ENCODE data around the gene MACROD2. TPM values are rescaled to one million over a fixed set of nuclear protein-coding genes. Genes with fewer than 3 reads are reported as not detected.
"Not testable (repeated sequence)": the region's sequence is repeated elsewhere in the genome, so short reads cannot be mapped to it uniquely, and the experiment has no call there.

Gene MACROD2
- total RNA-seq, 1 donor from 2014 or later: 6.4 TPM

DNA sequence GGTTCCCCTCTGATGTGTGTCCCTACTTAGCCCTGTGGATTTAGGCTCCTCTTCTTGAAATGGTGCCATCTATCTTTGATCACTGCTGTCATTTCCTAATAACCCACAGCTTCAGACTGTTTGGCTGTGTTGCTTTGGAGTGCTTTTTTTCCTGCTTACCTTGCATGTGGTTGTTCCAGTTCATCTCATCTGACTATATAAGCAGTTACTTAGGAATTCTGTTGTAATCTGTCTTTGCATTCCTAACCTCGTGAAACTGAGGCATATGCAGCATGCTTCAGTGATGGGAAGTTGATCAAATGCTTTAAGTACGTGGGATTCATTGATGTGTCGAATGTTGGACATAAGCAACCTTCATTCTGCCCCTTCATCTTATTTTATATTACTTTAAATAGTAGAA, 457.9 kb downstream of the MACROD2 start:
- Mint-ChIP-seq H3K27me3 (ENCODE audit: low read depth) (no peaks in the 10 kb centered on the region), H3K4me1 (no peaks in the 10 kb centered on the region), H3K4me3 (no peak overlapping the region), H3K27ac (ENCODE audit: unreplicated experiment) (no peak overlapping the region), H3K9me3 (peaks cover 9% of the 10 kb centered on the region), H3K36me3 (ENCODE audit: low read depth) (peaks cover 4% of the 10 kb centered on the region)
- no peak for DNase-seq (ENCODE audit: low read depth, low spot score)
- TF ChIP-seq, protein P1, sequence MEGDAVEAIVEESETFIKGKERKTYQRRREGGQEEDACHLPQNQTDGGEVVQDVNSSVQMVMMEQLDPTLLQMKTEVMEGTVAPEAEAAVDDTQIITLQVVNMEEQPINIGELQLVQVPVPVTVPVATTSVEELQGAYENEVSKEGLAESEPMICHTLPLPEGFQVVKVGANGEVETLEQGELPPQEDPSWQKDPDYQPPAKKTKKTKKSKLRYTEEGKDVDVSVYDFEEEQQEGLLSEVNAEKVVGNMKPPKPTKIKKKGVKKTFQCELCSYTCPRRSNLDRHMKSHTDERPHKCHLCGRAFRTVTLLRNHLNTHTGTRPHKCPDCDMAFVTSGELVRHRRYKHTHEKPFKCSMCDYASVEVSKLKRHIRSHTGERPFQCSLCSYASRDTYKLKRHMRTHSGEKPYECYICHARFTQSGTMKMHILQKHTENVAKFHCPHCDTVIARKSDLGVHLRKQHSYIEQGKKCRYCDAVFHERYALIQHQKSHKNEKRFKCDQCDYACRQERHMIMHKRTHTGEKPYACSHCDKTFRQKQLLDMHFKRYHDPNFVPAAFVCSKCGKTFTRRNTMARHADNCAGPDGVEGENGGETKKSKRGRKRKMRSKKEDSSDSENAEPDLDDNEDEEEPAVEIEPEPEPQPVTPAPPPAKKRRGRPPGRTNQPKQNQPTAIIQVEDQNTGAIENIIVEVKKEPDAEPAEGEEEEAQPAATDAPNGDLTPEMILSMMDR (conservative IDR thresholded peaks at IDR 0.05): no peak

DNA sequence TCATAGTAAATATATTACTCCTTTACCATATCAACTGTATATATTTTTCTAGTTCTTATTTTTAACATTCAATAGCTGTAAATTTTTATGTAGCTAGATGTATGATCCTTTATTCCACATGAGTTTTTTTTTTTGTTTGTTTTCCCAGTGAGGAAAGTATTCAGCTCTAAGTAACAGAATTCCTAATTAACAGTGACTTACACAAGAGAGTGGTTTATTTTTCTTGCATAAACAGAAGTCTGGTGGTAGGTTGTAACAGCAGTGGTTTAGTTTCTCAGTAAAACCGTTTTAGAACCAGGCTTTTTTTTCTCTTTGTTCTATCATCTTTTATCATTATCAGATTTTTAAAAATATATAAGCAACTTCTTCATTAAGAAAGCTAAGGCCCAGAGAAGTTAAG, 459.0 kb downstream of the MACROD2 start:
- DNase-seq (ENCODE audit: low read depth, low spot score): no peak
- peaks cover 9% of the 10 kb centered on the region for H3K9me3 Mint-ChIP-seq

DNA sequence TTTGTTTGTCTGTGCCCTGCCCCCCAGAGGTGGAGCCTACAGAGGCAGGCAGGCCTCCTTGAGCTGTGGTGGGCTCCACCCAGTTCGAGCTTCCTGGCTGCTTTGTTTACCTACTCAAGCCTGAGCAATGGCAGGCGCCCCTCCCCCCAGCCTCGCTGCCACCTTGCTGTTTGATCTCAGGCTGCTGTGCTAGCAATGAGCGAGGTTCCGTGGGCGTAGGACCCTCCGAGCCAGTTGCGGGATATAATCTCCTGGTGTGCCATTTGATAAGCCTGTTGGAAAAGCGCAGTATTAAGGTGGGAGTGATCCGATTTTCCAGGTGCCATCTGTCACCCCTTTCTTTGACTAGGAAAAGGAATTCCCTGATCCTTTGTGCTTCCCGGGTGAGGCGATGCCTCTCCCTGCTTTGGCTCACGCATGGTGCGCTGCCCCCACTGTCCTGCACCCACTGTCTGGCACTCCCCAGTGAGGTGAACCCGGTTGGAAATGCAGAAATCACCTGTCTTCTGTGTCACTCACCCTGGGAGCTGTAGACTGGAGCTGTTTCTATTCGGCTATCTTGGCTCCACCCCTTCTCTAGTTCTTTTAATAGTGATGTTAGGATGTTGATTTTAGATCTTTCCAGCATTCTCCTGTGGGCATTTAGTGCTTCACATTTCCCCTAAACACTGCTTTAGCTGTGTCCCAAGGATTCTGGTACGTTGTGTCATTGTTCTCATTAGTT, 471.9 kb downstream of the MACROD2 start:
- Mint-ChIP-seq H3K9me3 (peaks cover 14% of the 10 kb centered on the region), H3K36me3 (ENCODE audit: low read depth) (peaks cover 18% of the 10 kb centered on the region)
- not testable (repeated sequence) for DNase-seq (ENCODE audit: low read depth, low spot score); H3K27me3 Mint-ChIP-seq (ENCODE audit: low read depth); H3K4me3 Mint-ChIP-seq; H3K27ac Mint-ChIP-seq (ENCODE audit: unreplicated experiment); H3K4me1 Mint-ChIP-seq

More for the DNA sequence above, 459.0 kb downstream of the MACROD2 start:
- Mint-ChIP-seq H3K36me3 (ENCODE audit: low read depth) (peaks cover 4% of the 10 kb centered on the region), H3K4me1 (no peaks in the 10 kb centered on the region), H3K4me3 (no peak overlapping the region), H3K27ac (ENCODE audit: unreplicated experiment) (no peak overlapping the region), H3K27me3 (ENCODE audit: low read depth) (no peaks in the 10 kb centered on the region)
- TF ChIP-seq, protein P1 (conservative IDR thresholded peaks at IDR 0.05): no peak

DNA sequence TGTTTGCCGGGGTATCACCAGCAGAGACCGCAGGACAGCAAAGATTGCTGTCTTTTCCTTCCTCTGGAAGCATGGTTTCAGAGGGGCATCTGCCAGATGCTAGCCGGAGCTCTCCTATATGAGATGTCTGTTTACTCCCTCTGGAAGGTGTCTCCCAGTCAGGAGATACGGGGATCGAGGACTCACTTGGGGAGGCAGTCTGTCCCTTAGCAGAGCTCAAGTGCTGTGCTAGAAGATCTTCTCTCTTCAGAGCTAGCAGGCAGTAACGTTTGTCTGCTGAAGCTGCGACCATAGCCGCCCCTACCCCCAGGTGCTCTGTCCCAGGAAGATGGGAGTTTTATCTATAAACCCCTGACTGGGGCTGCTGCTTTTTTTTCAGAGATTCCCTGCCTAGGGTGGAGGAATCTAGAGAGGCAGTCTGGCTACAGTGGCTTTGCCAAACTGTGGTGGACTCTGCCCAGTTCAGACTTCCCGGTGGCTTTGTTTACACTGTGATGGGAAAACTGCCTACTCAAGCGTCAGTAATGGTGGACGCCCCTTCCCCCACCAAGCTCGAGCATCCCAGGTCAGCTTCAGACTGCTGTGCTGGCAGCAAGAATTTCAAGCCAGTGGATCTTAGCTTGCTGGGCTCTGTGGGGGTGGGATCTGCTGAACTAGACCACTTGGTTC, 475.0 kb downstream of the MACROD2 start:
- H3K4me1 Mint-ChIP-seq: no peaks in the 10 kb centered on the region
- TF ChIP-seq, protein P1 (conservative IDR thresholded peaks at IDR 0.05): no peak
- peaks cover 18% of the 10 kb centered on the region for H3K36me3 Mint-ChIP-seq (ENCODE audit: low read depth)
- no peak for DNase-seq (ENCODE audit: low read depth, low spot score)
- no peak overlapping the region for H3K27ac Mint-ChIP-seq (ENCODE audit: unreplicated experiment)
- H3K27me3 Mint-ChIP-seq (ENCODE audit: low read depth): no peaks in the 10 kb centered on the region
- no peak overlapping the region for H3K4me3 Mint-ChIP-seq
- H3K9me3 Mint-ChIP-seq: peaks cover 14% of the 10 kb centered on the region

DNA sequence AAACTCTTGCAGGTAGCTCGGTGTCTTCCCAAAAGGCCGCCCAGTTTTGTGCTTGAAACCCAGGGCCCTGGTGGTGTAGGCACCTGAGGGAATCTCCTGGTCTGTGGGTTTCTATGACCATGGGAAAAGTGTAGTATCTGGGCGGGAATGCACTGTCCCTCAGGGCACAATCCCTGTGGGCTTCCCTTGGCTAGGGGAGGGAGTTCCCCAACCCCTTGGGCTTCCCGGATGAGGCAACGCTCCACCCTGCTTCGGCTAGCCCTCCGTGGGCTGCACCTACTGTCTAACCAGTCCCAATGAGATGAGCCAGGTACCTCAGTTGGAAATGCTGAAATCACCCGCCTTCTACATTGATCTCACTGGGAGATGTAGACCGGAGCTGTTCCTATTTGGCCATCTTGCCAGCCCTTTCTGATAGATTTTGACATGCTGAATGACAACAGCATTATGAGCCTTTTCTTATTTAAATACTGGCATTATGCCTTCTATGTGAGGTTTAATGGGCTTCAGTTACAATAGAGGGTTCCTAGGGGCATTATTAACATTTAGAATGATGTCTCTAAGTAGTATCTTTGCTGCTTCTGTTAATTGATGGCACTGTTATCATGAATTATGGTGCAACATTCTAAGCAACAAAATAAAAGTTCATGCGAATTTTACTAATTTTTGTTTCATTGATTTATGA, 475.8 kb downstream of the MACROD2 start:
- Mint-ChIP-seq H3K36me3 (ENCODE audit: low read depth) (peaks cover 15% of the 10 kb centered on the region), H3K4me1 (no peaks in the 10 kb centered on the region), H3K4me3 (no peak overlapping the region), H3K9me3 (peaks cover 14% of the 10 kb centered on the region), H3K27ac (ENCODE audit: unreplicated experiment) (no peak overlapping the region), H3K27me3 (ENCODE audit: low read depth) (no peaks in the 10 kb centered on the region)
- DNase-seq (ENCODE audit: low read depth, low spot score): no peak
- TF ChIP-seq, protein P1 (conservative IDR thresholded peaks at IDR 0.05): no peak

All from neural crest cell (in vitro differentiated cells).